GM18951 (cell line): ENCODE data around the gene ATP1A3.
"Not testable (repeated sequence)": the region's sequence is repeated elsewhere in the genome, so short reads cannot be mapped to it uniquely, and the experiment has no call there.

ENCODE experiments used
- POLR2A ChIP-seq: IDR thresholded peaks from 4 replicates; pipeline ENCODE4 v1.6.1; 2011; ENCODE audit warnings: mild to moderate bottlenecking; ENCODE audit not compliant: insufficient read length, insufficient read depth; ENCODE audit errors: extremely low read depth
- in situ Hi-C: fragments of 300-500 bp; cut with MboI; formaldehyde crosslinking; loops from one replicate; pipeline ENCODE4 v1.12.0; 2022; ENCODE audit warnings: low sequenced_read_pairs, mixed read lengths, inconsistent platforms; ENCODE audit not compliant: unreplicated experiment

The ATP1A3 gene

DNA sequence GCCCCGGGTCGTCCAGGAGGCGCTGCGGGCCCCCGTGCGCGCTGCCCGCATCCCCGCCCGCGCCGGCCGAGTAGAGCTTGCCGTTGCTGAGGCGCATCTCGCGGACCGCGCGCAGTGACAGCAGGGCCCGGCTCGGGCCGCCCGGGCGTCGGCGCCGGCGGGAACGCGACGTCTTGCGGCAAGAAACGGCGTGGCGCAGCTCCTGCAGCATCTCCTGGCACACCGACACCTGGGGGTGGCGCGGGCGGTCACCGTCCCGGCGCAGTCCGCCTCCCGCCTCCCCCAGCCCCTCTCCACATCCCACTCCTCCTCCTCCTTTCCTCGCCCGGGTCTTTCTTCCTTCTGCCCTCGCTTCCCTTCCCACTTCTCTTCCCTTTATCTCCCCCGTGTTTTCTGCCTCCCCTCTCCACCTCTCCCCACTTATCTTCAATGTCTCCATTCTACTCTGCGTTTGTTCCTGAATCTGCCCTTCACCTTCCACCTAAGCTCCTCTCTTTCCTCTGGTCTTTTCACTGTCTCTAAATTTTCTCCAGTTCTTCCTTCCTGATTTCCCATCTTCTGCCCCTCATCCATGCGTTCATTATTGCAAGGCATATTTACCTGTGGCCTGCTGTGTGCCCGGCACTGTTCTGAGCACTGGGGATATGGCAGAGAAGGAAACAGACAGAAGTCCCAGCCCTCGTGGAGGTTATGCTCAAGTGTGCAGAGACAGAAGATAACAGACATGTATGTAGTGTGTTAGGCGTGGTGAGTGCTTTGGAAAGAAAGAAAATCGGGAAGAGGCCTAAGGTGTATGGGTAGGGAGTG lies 5.2 kb upstream of the ATP1A3 start:
- TF ChIP-seq POLR2A: no peak
- in situ Hi-C loops: no loop called here

GRCh38 chr19:41998246-41999020 lies 4.4 kb upstream of the ATP1A3 start:
- in situ Hi-C loops: no loop called here
- no peak for TF ChIP-seq POLR2A

- in situ Hi-C loops: no loop called here
- no peak for TF ChIP-seq POLR2A
Measured at GRCh38 chr19:41997851-41998229, 3.8 kb upstream of the ATP1A3 start.

DNA sequence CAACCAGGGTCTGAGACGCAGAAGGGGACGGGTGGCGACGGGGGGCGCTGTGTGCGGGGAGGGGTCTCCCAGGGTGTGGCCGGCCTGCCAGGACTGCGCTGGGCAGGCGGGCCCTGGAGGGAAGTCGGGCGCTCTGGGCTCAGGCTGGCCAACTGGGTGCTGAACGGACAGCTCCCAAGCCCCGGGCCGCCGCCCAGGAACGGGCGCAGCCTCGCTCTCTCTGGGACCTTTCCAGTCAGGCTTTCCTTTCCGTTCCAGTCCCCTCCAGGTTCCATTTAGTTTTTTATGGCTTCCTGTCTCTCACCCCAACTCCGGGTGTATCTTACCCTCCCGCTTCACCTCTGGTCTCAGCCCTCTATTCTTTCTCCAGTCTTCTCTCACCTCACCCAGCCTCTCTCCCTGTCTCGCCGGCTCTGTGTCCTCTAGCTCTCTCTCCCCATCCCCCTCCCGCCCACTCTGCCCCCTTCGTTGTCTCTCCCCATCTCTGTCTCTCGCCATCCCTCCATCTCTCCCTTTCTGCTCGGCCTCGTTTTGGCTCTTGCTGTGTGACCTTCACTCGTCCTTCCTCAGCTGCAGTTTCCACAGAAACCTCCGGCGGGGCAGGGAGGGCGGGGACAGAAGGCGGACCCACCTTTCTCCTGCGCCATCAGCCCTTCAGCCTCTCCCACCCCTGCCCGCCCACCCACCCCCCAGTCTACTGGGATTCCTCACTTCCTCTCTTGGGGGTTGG lies 3.3 kb upstream of the ATP1A3 start:
- in situ Hi-C loops: no loop called here
- no peak for TF ChIP-seq POLR2A

- in situ Hi-C loops: no loop called here
- TF ChIP-seq POLR2A: no peak
Measured at GRCh38 chr19:41995959-41996797, 2.1 kb upstream of the ATP1A3 start.

DNA sequence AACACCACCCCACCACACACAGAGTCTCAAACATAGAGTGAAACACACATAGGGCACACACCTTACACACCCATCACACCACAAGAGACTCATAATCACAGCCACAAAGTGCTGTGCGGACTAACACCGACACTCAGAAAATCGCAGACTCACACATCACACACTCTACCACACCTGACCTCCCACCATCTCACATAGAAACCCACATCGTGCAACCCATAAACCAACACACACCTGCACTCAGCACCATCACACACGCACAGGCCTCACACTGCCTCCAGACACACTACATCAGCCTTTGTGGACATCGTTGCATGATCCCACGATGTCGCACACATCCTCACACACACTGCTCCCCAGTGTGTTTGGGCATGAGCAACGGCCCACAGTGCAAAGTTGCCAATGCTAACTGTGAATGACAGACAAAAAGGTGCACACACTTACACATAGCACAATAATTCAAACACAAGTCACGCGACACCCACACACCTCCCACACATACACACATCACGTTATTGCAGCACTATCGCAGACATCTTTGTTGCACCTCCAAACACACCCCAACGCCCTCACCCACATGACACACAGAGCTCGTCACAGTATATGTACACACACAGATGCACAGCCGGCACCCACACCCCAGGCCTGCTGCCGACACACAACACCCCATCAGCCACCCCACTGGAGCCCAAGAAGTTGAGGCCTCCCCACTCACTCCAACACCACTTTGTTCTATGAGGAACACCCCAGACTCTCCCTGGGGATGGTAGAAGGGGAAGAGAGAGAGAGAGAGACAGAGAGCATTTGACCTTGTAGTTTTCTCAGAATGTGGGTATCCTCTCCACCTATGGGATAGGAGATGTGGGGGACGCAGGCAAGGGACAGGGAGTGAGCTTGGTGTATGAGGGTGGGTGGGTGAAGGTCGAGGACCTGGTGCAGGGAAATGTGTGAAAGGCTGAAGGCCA lies 1.2 kb upstream of the ATP1A3 start:
- in situ Hi-C loops: no loop called here
- no peak for TF ChIP-seq POLR2A

DNA sequence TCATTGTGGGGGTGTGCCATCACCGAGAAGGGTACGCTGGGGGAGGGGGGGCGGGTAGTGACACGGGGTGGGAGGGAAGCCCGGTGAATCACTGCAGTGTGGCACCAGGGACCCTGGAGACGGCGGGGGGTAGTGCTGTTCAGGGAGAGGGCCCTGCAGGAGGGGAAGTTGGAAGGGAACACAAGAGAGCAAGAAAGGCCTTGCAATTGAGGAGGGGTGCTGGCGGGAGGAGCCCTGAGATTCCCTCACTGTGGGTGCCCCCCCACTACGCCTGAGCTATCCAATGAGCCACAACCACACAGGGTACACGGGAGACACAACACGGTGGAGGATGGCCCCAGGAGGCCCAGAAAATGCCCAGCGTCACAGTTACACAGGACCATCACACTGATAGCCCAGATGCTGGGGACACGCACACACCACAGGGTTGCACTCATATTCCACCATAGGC lies 516 bp upstream of the ATP1A3 start:
- in situ Hi-C loops: no loop called here

DNA sequence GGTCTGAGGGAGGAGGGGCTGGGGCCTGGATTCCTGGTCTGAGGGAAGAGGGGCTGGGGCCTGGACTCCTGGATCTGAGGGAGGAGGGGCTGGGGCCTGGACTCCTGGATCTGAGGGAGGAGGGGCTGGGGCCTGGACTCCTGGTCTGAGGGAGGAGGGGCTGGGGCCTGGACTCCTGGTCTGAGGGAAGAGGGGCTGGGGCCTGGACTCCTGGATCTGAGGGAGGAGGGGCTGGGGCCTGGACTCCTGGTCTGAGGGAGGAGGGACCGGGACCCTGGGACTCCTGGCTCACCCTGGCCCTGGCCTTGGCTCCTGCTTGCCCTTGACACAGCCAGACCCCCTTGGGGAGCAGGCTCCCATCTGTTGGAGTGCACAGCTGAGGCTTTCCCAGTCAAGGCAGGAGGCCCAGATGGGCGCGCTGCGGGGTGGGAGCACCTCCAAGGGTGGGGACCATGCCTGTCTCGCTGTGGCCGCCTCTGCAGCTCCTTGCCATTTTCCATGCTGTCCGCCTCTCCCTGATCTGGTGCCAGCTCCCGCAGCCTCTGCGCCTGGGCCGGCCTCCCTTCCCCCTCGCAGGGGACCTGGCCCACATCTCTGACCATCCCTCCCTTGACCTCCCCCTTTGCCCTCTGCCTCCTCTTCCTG lies 2.0 kb downstream of the ATP1A3 start:
- in situ Hi-C loops: not testable (repeated sequence)

More for the DNA sequence above, 516 bp upstream of the ATP1A3 start:
- TF ChIP-seq POLR2A: no peak

DNA sequence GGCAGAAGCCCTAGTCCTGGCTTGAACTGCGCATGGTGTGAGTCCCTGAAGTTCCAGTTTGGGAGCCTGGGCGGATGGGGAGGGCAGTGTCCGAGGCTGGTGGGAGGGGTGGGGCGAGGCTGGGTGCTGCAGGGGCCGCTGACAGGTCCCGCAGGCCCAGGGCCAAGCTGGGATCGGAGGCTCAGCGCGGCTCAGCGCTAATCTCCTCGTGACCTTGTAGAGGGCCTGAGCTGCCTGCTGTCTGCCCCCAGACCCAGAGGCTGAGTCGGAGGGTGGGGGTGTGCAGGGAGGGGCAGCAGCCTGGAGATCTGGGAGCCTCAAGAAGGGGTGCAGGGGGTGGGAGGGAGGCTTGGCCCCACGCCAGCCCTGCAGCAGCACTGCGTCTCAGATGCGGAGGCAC lies 3.0 kb downstream of the ATP1A3 start:
- in situ Hi-C loops: no loop called here
- TF ChIP-seq POLR2A: no peak

- in situ Hi-C loops: no loop called here
- TF ChIP-seq POLR2A: no peak
Measured at GRCh38 chr19:41990615-41991014, 3.4 kb downstream of the ATP1A3 start.

DNA sequence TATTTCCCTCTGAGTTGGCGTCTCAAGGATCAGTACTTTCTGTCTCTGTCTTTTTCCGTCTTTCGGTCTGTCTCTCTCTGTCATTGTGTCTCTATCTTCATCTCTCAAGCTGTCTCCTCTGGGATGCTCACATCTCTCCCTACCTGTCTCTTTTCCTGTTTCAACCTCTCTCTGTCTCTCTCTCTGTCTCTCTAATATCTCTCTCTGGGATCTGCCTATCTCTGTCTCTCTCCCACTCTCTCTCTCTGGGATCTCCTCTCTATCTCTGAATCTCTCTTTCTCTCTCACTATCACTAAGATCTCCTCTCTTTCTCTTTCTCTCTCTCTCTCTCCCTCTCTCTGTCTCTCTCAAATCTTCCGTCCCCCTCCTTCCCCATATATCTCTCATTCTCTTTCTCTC lies 4.0 kb downstream of the ATP1A3 start:
- TF ChIP-seq POLR2A: no peak
- in situ Hi-C loops: no loop called here

DNA sequence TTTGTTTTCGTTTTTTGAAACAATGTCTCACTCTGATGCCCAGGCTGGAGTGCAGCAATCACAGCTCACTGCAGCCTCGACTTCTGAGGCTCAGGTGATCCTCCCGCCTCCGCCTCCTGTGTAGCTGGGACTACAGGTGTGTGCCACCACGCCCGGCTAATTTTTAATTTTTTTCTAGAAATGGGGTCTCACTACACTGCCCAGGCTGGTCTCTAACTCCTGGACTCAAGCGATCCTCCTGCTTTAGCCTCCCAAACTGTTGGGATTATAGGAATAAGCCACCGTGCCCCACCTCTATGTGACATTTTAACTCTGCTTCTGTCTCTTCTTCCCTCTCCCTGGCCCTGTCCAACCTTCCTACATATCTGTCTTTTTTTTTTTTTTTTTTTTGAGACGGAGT lies 5.1 kb downstream of the ATP1A3 start:
- in situ Hi-C loops: no loop called here
- TF ChIP-seq POLR2A: no peak
